HepG2 (cell line): Measurements from ENCODE around the gene FLT3LG. TPM values are rescaled to one million over a fixed set of nuclear protein-coding genes. Genes with fewer than 3 reads are reported as not detected.
A peak's percentile ranks its signal among the peaks of the same experiment; 100 is the strongest.

ENCODE experiments used
- ATAC-seq: fragments of 200-7000 bp; cut with Tn5 transposase; 3 replicates; pipeline ENCODE4 v1.9.1; 2020; ENCODE audit warnings: mild to moderate bottlenecking, moderate library complexity
- BruUV-seq: library from RNA; stranded (reverse); fragments of 400-500 nt; replicated peaks from 2 replicates; lab custom pipeline; 2021; lab: Mats Ljungman, UMichigan
- CTCF ChIA-PET: fragments of 300-600 bp; formaldehyde crosslinking; extraction: SDS; loops from one replicate; lab custom pipeline; 2021; ENCODE audit warnings: low total read pairs, inconsistent platforms, low intra/inter-chr PET ratio; lab: Yijun Ruan, JAX
- POLR2A ChIA-PET: fragments of 350-600 bp; sonication (Branson Sonifier 250); formaldehyde crosslinking; loops from one replicate; lab custom pipeline; 2020; ENCODE audit warnings: antibody characterized with exemption, inconsistent platforms; lab: Yijun Ruan, JAX
- DNase-seq: peaks from one replicate; pipeline ENCODE4 v3.0.0-alpha.2; 2015; ENCODE audit warnings: low spot score
- FAIRE-seq: peaks from 3 replicates; lab custom pipeline; 2011; peaks lifted over from hg19 to GRCh38; lab: Jason Lieb, UNC
- H2AFZ ChIP-seq: one replicate; pipeline ENCODE4 v1.6.1; 2011; ENCODE audit warnings: low read length, inconsistent platforms
- H3K27ac ChIP-seq: fragments of 300-600 bp; 3 replicates; pipeline ENCODE4 v1.8.0; 2011; ENCODE audit warnings: mixed run types, mild to moderate bottlenecking, mixed read lengths, low read length, inconsistent platforms; ENCODE audit not compliant: insufficient read depth; ENCODE audit errors: extremely low read length
- H3K27me3 ChIP-seq, 2 experiments: fragments of 200-600 bp in 1 of 2; 2 replicates in 1 of 2; 3 replicates in 1 of 2; pipeline versions ENCODE4 v1.6.0 to v1.8.0; 2011; ENCODE audit warnings: low read length in 2 of 2, mild to moderate bottlenecking in 2 of 2, moderate library complexity in 2 of 2, inconsistent platforms in 1 of 2; ENCODE audit not compliant: insufficient read depth in 2 of 2, control insufficient read depth in 1 of 2
- H3K36me3 ChIP-seq, 2 experiments: fragments of 200-600 bp in 1 of 2; replicated peaks in 1 of 2; 2 replicates in 1 of 2; 3 replicates in 1 of 2; pipeline versions ENCODE4 v1.5.1 to v1.8.0; 2011; ENCODE audit warnings: low read length in 2 of 2, inconsistent platforms in 1 of 2; ENCODE audit not compliant: insufficient read depth in 2 of 2, control insufficient read depth in 1 of 2
- H3K4me1 ChIP-seq: 2 replicates; pipeline ENCODE4 v1.5.1; 2012; ENCODE audit warnings: low read length, inconsistent platforms; ENCODE audit not compliant: insufficient read depth
- H3K4me2 ChIP-seq: 2 replicates; pipeline ENCODE4 v1.6.0; 2011; ENCODE audit warnings: low read depth, low read length, inconsistent platforms
- H3K4me3 ChIP-seq, 3 experiments: fragments of 200-600 bp in 1 of 3; sonication (generic), shearing (Covaris generic) in 1 of 3; replicated peaks in 1 of 3; 2 replicates each; pipeline ENCODE4 v1.5.1; 2011 to 2016; ENCODE audit warnings: low read length in 3 of 3, inconsistent platforms in 2 of 3, low read depth in 2 of 3, mild to moderate bottlenecking in 2 of 3, control low read depth in 1 of 3, mixed read lengths in 1 of 3; ENCODE audit not compliant: insufficient read depth in 1 of 3
- H3K79me2 ChIP-seq: one replicate; pipeline ENCODE4 v1.6.1; 2011; ENCODE audit warnings: low read length, inconsistent platforms; ENCODE audit not compliant: insufficient read depth
- H3K9ac ChIP-seq: 2 replicates; pipeline ENCODE4 v1.6.0; 2011; ENCODE audit warnings: mild to moderate bottlenecking, low read depth, low read length, inconsistent platforms; ENCODE audit not compliant: insufficient read depth
- H3K9me3 ChIP-seq: 2 replicates; pipeline ENCODE4 v1.5.1; 2012; ENCODE audit warnings: mild to moderate bottlenecking, low read length
- H4K20me1 ChIP-seq: 2 replicates; pipeline ENCODE4 v1.6.0; 2011; ENCODE audit warnings: inconsistent platforms, mild to moderate bottlenecking, low read length, moderate library complexity; ENCODE audit not compliant: insufficient read depth
- BHLHE40 ChIP-seq: IDR thresholded peaks from 2 replicates; pipeline ENCODE4 v1.6.1; 2011; ENCODE audit warnings: low read length, improper control_type of control experiment
- EZH2 ChIP-seq: conservative IDR thresholded peaks from 2 replicates; pipeline ENCODE4 v1.6.1; 2012; ENCODE audit warnings: mild to moderate bottlenecking, low read depth, low read length, moderate library complexity
- MXD4 ChIP-seq: IDR thresholded peaks from 2 replicates; pipeline ENCODE4 v1.6.1; 2016; ENCODE audit warnings: mild to moderate bottlenecking, missing biosample characterization, missing genetic modification reagents
- PHF8 ChIP-seq: sonication (generic); formaldehyde crosslinking; IDR thresholded peaks from 2 replicates; pipeline ENCODE4 v1.5.0; 2020; ENCODE audit warnings: missing genetic modification reagents
- SKI ChIP-seq: fragments of 450-650 bp; IDR thresholded peaks from one replicate; pipeline ENCODE4 v1.6.1; 2018; ENCODE audit warnings: mild to moderate bottlenecking; ENCODE audit not compliant: partially characterized antibody
- SMC3 ChIP-seq: IDR thresholded peaks from 2 replicates; pipeline ENCODE4 v1.6.1; 2011; ENCODE audit warnings: low read length, improper control_type of control experiment
- SP4 ChIP-seq: sonication (generic); formaldehyde crosslinking; IDR thresholded peaks from 2 replicates; pipeline ENCODE4 v1.8.1; 2023; ENCODE audit warnings: mild to moderate bottlenecking, missing genetic modification reagents
- TCF7 ChIP-seq: sonication (generic); IDR thresholded peaks from 2 replicates; pipeline ENCODE4 v1.6.1; 2016; ENCODE audit warnings: antibody characterized with exemption, low read depth
- TSC22D2 ChIP-seq: sonication (generic); formaldehyde crosslinking; IDR thresholded peaks from 2 replicates; pipeline ENCODE4 v1.5.1; 2020; ENCODE audit warnings: missing genetic modification reagents, mild to moderate bottlenecking, borderline replicate concordance
- ZNF17 ChIP-seq: sonication (generic); formaldehyde crosslinking; IDR thresholded peaks from 2 replicates; pipeline ENCODE4 v1.5.0; 2020; ENCODE audit warnings: mild to moderate bottlenecking, missing genetic modification reagents
- ZNF724P ChIP-seq: sonication (generic); formaldehyde crosslinking; IDR thresholded peaks from 2 replicates; pipeline ENCODE4 v1.8.0; 2022; ENCODE audit warnings: missing genetic modification reagents, borderline replicate concordance
- WGBS: methylation state at CpG from one replicate; pipeline ENCODE4 v1.1.6; 2017; ENCODE audit warnings: low lambda C conversion rate; 5-methylcytosine and 5-hydroxymethylcytosine counted together
- in situ Hi-C: cut with HindIII; loops from 2 replicates; pipeline ENCODE4 v1.10.0; 2017; ENCODE audit warnings: low pct_unique_long_range_greater_than_20kb; ENCODE audit not compliant: extremely low pct_ligation_motif_present
- intact Hi-C: fragments of 100-400 bp; cut with micrococcal nuclease; formaldehyde crosslinking; loops from one replicate; pipeline ENCODE4 v1.10.0; 2022; ENCODE audit not compliant: unreplicated experiment
- polyA plus RNA-seq, 8 experiments: library from polyadenylated mRNA; depleted of rRNA in 3 of 8; stranded (reverse) in 7 of 8; unstranded in 1 of 8; fragments of >200 nt; fragmentation: Illumina TruSeq in 4 of 8; extraction: Trizol in 4 of 8; gene quantifications; 2 replicates each; pipeline versions ENCODE4 v1.2.1 to v1.2.3, GENCODE V29; 2011 to 2016; ENCODE audit warnings: low read depth in 4 of 8, missing spikeins in 1 of 8, mixed read lengths in 1 of 8; ENCODE audit not compliant: insufficient read depth in 1 of 8
- total RNA-seq, 5 experiments: library from RNA; depleted of rRNA; stranded (reverse); fragments of >200 nt; fragmentation: Illumina TruSeq; extraction: Trizol; gene quantifications; 2 replicates each; pipeline ENCODE4 v1.2.3, GENCODE V29; 2016; ENCODE audit warnings: low read depth in 1 of 5
- TF ChIP-seq, protein P1 (sequence below): sonication (generic); formaldehyde crosslinking; IDR thresholded peaks from 2 replicates; pipeline ENCODE4 v1.4.0; 2020; ENCODE audit warnings: missing genetic modification reagents
- TF ChIP-seq, protein P2 (sequence below): sonication (generic); formaldehyde crosslinking; IDR thresholded peaks from 2 replicates; pipeline ENCODE4 v1.8.0; 2022; ENCODE audit warnings: missing genetic modification reagents, mild to moderate bottlenecking, borderline replicate concordance
- TF ChIP-seq, protein P3 (sequence below): sonication (generic); formaldehyde crosslinking; conservative IDR thresholded peaks from 2 replicates; pipeline ENCODE4 v1.4.0; 2020; ENCODE audit warnings: missing genetic modification reagents
- TF ChIP-seq, protein P4 (sequence below): sonication (generic); formaldehyde crosslinking; IDR thresholded peaks from 2 replicates; pipeline ENCODE4 v1.4.0; 2020; ENCODE audit warnings: mild to moderate bottlenecking, missing genetic modification reagents

FLT3LG gene
- total and polyA plus RNA-seq, 2 of the 13 experiments (the other 11 are each of a cell fraction or from before 2014, with no cell fraction given) = 1.5 to 2.6 TPM

DNA sequence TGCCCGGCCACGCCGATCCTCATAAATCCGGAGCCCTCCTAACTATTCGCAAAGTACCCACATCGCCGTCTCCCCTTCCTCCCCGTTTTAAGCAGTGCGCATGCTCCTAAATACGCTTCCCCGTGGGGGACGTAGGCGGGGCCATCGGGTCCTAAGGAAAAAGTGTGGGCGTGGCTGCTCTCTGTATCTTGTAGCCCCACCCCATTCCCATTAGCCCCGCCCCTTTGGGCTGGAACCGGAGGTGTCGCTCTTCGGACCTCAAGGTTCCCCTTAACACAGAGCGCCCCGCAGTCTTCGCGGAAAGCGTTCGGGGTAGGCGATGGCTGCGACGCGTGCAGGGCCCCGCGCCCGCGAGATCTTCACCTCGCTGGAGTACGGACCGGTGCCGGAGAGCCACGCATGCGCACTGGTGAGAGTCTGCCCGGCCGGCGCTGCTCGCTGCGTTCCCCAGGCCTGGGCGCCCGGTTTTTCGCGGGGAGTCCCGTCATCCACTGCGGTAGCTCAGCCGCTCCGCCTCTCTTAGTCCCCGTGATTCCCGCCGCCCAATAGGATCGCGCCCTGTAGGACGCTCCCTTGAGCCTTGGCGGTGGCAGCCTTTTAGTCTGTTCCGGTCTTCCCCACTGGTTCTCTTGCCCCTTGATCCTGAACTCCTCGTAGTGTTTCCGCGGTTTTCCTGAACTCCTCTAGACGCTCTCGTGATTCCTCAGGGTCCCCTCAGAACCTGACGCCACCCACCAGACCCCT is 20.8 kb upstream of the FLT3LG start, which contains the start of gene ALDH16A1:
ALDH16A1 (plus strand) TSS at position 213 of the 744 bp plus-strand sequence; CDS start at position 320, 107 bp downstream.
- BruUV-seq = no TSS peak
- no peak for TF ChIP-seq EZH2
- TF ChIP-seq SKI = peak; percentile 22
- TF ChIP-seq, protein P1, sequence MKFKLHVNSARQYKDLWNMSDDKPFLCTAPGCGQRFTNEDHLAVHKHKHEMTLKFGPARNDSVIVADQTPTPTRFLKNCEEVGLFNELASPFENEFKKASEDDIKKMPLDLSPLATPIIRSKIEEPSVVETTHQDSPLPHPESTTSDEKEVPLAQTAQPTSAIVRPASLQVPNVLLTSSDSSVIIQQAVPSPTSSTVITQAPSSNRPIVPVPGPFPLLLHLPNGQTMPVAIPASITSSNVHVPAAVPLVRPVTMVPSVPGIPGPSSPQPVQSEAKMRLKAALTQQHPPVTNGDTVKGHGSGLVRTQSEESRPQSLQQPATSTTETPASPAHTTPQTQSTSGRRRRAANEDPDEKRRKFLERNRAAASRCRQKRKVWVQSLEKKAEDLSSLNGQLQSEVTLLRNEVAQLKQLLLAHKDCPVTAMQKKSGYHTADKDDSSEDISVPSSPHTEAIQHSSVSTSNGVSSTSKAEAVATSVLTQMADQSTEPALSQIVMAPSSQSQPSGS = no peak; the same call in 1 of the 2 replicates
- TF ChIP-seq, protein P2, sequence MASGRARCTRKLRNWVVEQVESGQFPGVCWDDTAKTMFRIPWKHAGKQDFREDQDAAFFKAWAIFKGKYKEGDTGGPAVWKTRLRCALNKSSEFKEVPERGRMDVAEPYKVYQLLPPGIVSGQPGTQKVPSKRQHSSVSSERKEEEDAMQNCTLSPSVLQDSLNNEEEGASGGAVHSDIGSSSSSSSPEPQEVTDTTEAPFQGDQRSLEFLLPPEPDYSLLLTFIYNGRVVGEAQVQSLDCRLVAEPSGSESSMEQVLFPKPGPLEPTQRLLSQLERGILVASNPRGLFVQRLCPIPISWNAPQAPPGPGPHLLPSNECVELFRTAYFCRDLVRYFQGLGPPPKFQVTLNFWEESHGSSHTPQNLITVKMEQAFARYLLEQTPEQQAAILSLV (CRISPR knock-in tag) = peak; percentile 79; the same call in 1 of the 2 replicates
- no peak for TF ChIP-seq TCF7
- TF ChIP-seq, protein P3, sequence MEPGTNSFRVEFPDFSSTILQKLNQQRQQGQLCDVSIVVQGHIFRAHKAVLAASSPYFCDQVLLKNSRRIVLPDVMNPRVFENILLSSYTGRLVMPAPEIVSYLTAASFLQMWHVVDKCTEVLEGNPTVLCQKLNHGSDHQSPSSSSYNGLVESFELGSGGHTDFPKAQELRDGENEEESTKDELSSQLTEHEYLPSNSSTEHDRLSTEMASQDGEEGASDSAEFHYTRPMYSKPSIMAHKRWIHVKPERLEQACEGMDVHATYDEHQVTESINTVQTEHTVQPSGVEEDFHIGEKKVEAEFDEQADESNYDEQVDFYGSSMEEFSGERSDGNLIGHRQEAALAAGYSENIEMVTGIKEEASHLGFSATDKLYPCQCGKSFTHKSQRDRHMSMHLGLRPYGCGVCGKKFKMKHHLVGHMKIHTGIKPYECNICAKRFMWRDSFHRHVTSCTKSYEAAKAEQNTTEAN = no peak
- TF ChIP-seq ZNF17 (CRISPR knock-in tag) = no peak
- TF ChIP-seq BHLHE40 = peak; percentile 39; the same call in 1 of the 2 replicates
- TF ChIP-seq, protein P4, sequence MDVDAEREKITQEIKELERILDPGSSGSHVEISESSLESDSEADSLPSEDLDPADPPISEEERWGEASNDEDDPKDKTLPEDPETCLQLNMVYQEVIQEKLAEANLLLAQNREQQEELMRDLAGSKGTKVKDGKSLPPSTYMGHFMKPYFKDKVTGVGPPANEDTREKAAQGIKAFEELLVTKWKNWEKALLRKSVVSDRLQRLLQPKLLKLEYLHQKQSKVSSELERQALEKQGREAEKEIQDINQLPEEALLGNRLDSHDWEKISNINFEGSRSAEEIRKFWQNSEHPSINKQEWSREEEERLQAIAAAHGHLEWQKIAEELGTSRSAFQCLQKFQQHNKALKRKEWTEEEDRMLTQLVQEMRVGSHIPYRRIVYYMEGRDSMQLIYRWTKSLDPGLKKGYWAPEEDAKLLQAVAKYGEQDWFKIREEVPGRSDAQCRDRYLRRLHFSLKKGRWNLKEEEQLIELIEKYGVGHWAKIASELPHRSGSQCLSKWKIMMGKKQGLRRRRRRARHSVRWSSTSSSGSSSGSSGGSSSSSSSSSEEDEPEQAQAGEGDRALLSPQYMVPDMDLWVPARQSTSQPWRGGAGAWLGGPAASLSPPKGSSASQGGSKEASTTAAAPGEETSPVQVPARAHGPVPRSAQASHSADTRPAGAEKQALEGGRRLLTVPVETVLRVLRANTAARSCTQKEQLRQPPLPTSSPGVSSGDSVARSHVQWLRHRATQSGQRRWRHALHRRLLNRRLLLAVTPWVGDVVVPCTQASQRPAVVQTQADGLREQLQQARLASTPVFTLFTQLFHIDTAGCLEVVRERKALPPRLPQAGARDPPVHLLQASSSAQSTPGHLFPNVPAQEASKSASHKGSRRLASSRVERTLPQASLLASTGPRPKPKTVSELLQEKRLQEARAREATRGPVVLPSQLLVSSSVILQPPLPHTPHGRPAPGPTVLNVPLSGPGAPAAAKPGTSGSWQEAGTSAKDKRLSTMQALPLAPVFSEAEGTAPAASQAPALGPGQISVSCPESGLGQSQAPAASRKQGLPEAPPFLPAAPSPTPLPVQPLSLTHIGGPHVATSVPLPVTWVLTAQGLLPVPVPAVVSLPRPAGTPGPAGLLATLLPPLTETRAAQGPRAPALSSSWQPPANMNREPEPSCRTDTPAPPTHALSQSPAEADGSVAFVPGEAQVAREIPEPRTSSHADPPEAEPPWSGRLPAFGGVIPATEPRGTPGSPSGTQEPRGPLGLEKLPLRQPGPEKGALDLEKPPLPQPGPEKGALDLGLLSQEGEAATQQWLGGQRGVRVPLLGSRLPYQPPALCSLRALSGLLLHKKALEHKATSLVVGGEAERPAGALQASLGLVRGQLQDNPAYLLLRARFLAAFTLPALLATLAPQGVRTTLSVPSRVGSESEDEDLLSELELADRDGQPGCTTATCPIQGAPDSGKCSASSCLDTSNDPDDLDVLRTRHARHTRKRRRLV = no peak; the same call in 1 of the 2 replicates
- peak; percentile 84 for TF ChIP-seq PHF8 (CRISPR knock-in tag)
- TF ChIP-seq TSC22D2 (CRISPR knock-in tag) = no peak
- peak; percentile 95 for TF ChIP-seq SP4 (CRISPR knock-in tag)
- TF ChIP-seq MXD4 (CRISPR knock-in tag) = peak; percentile 57; the same call in 1 of the 2 replicates
- no peak for TF ChIP-seq SMC3
- TF ChIP-seq ZNF724P (CRISPR knock-in tag) = no peak

More for the DNA sequence above, 20.8 kb upstream of the FLT3LG start, which contains the start of gene ALDH16A1:
- Histone ChIP-seq H2AFZ (no peak within 1 kb of the TSS), H3K79me2 (peaks cover 29% of the 10 kb centered on the region), H3K4me3 (peak within 1 kb of the TSS; percentile 67 to 98 (median 93)), H3K9ac (peak within 1 kb of the TSS; percentile 99), H3K27me3 (no peaks in the 10 kb centered on the region; a peak in 1 of 5 replicates), H4K20me1 (no peaks in the 10 kb centered on the region), H3K4me1 (peaks cover 29% of the 10 kb centered on the region), H3K9me3 (no peaks in the 10 kb centered on the region), H3K27ac (peak within 1 kb of the TSS; percentile 99), H3K4me2 (peak within 1 kb of the TSS; percentile 95), H3K36me3 (peaks cover 6 to 12% of the 10 kb centered on the region in 2 experiments; a peak in 3 of 5 replicates)
- ChIA-PET POLR2A (interaction anchor here (0.6 to 3.4 kb wide), 26 partner anchors 8 to 489 kb away, joined by 3 to 34 read pairs (median 6); partner anchors contain the start of genes FCGRT, FLT3LG, LIN7B and RPS11), CTCF (no interaction called here)
- peak; percentile 92 for ATAC-seq
- peak; percentile 95 for DNase-seq
- in situ Hi-C loops (no loop called here), intact Hi-C loops (no loop called here)
- peak; percentile 79 for FAIRE-seq
- under 1% methylated on average over 24 of the region's 66 CpGs for WGBS
